K562 (cell line): ENCODE results near the gene SOX12. TPM values are rescaled to one million over a fixed set of nuclear protein-coding genes. Genes with fewer than 3 reads are reported as not detected.

Experiments
- ARNT ChIP-seq, 2 experiments: fragments of 450-650 bp; IDR thresholded peaks; 2 replicates each; pipeline ENCODE4 v1.6.1; 2016; ENCODE audit warnings: mild to moderate bottlenecking in 1 of 2
- ATF1 ChIP-seq, 2 experiments: fragments of 450-650 bp in 1 of 2; IDR thresholded peaks; 2 replicates each; pipeline ENCODE4 v1.6.1; 2016; ENCODE audit warnings: missing compliant biosample characterization in 1 of 2, missing genetic modification characterization in 1 of 2
- CBFB ChIP-seq: sonication (generic); formaldehyde crosslinking; IDR thresholded peaks from 2 replicates; pipeline ENCODE4 v1.4.0; 2020; ENCODE audit warnings: mild to moderate bottlenecking, missing genetic modification reagents
- CEBPB ChIP-seq: fragments of 450-650 bp; IDR thresholded peaks from 2 replicates; pipeline ENCODE4 v1.6.1; 2016; ENCODE audit warnings: missing genetic modification characterization, missing compliant biosample characterization
- EGR1 ChIP-seq: fragments of 450-650 bp; conservative IDR thresholded peaks from 2 replicates; pipeline ENCODE4 v1.6.1; 2017; ENCODE audit warnings: mild to moderate bottlenecking
- LEF1 ChIP-seq: fragments of 450-650 bp; IDR thresholded peaks from 2 replicates; pipeline ENCODE4 v1.6.1; 2016; ENCODE audit warnings: mild to moderate bottlenecking
- MITF ChIP-seq: IDR thresholded peaks from 2 replicates; pipeline ENCODE4 v1.6.1; 2014; ENCODE audit warnings: antibody characterized with exemption
- MYNN ChIP-seq, 2 experiments: sonication (generic); formaldehyde crosslinking in 1 of 2; IDR thresholded peaks; 2 replicates each; pipeline versions ENCODE4 v1.5.0 to v1.6.1; 2016 to 2020; ENCODE audit warnings: antibody characterized with exemption in 1 of 2, missing genetic modification reagents in 1 of 2
- NCOA4 ChIP-seq: fragments of 450-650 bp; IDR thresholded peaks from 2 replicates; pipeline ENCODE4 v1.6.1; 2018; ENCODE audit warnings: mild to moderate bottlenecking; ENCODE audit not compliant: partially characterized antibody
- NFE2 ChIP-seq: IDR thresholded peaks from 2 replicates; pipeline ENCODE4 v1.6.1; 2014; ENCODE audit warnings: antibody characterized with exemption, low read depth
- POLR2G ChIP-seq: fragments of 200-400 bp; formaldehyde crosslinking; IDR thresholded peaks from 2 replicates; pipeline ENCODE4 v1.6.1; 2017; ENCODE audit warnings: low read depth, mild to moderate bottlenecking, antibody characterized with exemption, low read length, moderate library complexity
- RBM14 ChIP-seq: fragments of 200-400 bp; formaldehyde crosslinking; IDR thresholded peaks from 2 replicates; pipeline ENCODE4 v1.6.1; 2018; ENCODE audit warnings: low read depth, mild to moderate bottlenecking, low read length, moderate library complexity, borderline replicate concordance; ENCODE audit not compliant: insufficient read depth
- RHOXF2B ChIP-seq: fragments of 250-450 bp; sonication (Bioruptor Pico); conservative IDR thresholded peaks from 2 replicates; pipeline ENCODE4 v1.5.1; 2021
- RUNX1 ChIP-seq: sonication (generic); IDR thresholded peaks from 2 replicates; pipeline ENCODE4 v1.6.1; 2016; ENCODE audit warnings: antibody characterized with exemption, low read depth
- ZBTB7A ChIP-seq: IDR thresholded peaks from 2 replicates; pipeline ENCODE4 v1.6.1; 2011; ENCODE audit warnings: low read depth, mild to moderate bottlenecking, low read length, moderate library complexity, borderline replicate concordance; ENCODE audit not compliant: control insufficient read depth
- ZNF165 ChIP-seq: fragments of 250-450 bp; sonication (Bioruptor Pico); IDR thresholded peaks from 2 replicates; pipeline ENCODE4 v1.4.0; 2020; ENCODE audit warnings: borderline replicate concordance
- polyA plus RNA-seq, 8 experiments: library from polyadenylated mRNA; depleted of rRNA in 4 of 8; stranded (reverse) in 5 of 8; unstranded in 3 of 8; fragments of >200 nt; fragmentation: Nextera tagmentation in 2 of 8; fragmentation: Illumina TruSeq in 1 of 8; extraction: Ambion mirVana in 2 of 8; extraction: Trizol in 1 of 8; gene quantifications; 2 replicates each; pipeline versions ENCODE4 v1.2.1 to v1.2.3, GENCODE V29; 2011 to 2014; ENCODE audit warnings: inconsistent platforms in 1 of 8, missing spikeins in 1 of 8
- total RNA-seq, 7 experiments: library from RNA; depleted of rRNA in 6 of 7; stranded (reverse); fragments of >200 nt in 6 of 7; fragmentation: Illumina TruSeq in 2 of 7; extraction: Trizol in 2 of 7; gene quantifications; 2 replicates each; pipeline versions ENCODE4 v1.2.1 to v1.2.3, GENCODE V29; 2011 to 2021; ENCODE audit warnings: low replicate concordance in 1 of 7
- TF ChIP-seq, protein P1 (sequence below): fragments of 450-650 bp; IDR thresholded peaks from 2 replicates; pipeline ENCODE4 v1.6.1; 2017; ENCODE audit warnings: mild to moderate bottlenecking, moderate library complexity
- TF ChIP-seq, protein P2 (sequence below): fragments of 450-650 bp; IDR thresholded peaks from 2 replicates; pipeline ENCODE4 v1.6.1; 2018; ENCODE audit not compliant: partially characterized antibody
- TF ChIP-seq, protein P3 (sequence below): sonication (generic); formaldehyde crosslinking; IDR thresholded peaks from 2 replicates; pipeline ENCODE4 v1.8.0; 2022; ENCODE audit warnings: mild to moderate bottlenecking, missing genetic modification reagents

SOX12 gene
- total and polyA plus RNA-seq, 9 of the 15 experiments (the other 6 are each of a cell fraction or from before 2014, with no cell fraction given) = 0.42 to 26.3 (median 2.6) TPM

DNA sequence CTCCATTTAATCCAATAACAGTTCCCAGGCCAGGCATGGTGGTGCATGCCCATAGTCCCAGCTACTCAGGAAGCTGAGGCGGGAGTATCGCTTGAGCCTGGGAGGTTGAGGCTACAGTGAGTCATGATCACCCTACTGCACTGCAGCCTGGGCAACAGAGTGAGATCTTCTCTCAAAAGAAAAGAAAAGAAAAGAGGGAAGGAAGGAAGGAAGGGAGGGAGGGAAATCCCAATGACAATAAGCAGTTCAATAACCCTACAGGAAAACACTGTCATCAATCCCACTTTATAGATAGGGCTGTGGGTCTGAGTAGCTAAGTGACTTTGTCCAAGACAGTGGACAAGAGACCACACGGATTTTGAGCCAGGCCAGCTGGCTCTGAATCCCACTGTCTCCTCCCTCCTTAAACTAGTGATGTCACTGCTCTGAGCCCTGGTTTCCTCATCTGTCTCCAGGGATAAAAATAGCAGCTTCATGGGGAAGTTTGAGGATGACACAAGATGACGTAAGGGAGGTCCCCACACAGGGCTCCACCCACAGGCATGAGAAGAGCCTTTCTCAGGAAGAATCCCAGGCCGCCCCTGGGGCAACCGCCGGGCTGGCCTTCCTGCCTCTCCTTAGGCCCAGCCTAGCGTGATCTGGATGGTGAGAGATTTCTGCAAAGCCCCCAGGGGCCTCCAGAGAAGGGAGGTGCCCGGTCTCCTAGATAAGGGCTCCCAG is 48.0 kb downstream of the SOX12 start (continued):
- no peak for TF ChIP-seq MITF
- TF ChIP-seq CBFB (CRISPR knock-in tag) = no peak
- TF ChIP-seq, protein P1, sequence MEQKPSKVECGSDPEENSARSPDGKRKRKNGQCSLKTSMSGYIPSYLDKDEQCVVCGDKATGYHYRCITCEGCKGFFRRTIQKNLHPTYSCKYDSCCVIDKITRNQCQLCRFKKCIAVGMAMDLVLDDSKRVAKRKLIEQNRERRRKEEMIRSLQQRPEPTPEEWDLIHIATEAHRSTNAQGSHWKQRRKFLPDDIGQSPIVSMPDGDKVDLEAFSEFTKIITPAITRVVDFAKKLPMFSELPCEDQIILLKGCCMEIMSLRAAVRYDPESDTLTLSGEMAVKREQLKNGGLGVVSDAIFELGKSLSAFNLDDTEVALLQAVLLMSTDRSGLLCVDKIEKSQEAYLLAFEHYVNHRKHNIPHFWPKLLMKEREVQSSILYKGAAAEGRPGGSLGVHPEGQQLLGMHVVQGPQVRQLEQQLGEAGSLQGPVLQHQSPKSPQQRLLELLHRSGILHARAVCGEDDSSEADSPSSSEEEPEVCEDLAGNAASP = no peak
- 0 out of 2 replicates have a peak, but pooled peaks have one; percentile 41 for TF ChIP-seq LEF1
- TF ChIP-seq ZNF165 = no peak
- no peak for TF ChIP-seq RUNX1
- TF ChIP-seq NFE2 = peak; percentile 31; the same call in 1 of the 2 replicates
- no peak for TF ChIP-seq RBM14
- TF ChIP-seq RHOXF2B (CRISPR knock-in tag) = no peak
- no peak for TF ChIP-seq NCOA4
- no peak for TF ChIP-seq ATF1 (CRISPR knock-in tag; IDR thresholded peaks at IDR 0.05)
- TF ChIP-seq ATF1 (tag; IDR thresholded peaks at IDR 0.05) = peak; percentile 97
- peak; percentile 55; the same call in 1 of the 2 replicates for TF ChIP-seq CEBPB (tag)
- peak; percentile 92 for TF ChIP-seq ZBTB7A
- TF ChIP-seq, protein P2, sequence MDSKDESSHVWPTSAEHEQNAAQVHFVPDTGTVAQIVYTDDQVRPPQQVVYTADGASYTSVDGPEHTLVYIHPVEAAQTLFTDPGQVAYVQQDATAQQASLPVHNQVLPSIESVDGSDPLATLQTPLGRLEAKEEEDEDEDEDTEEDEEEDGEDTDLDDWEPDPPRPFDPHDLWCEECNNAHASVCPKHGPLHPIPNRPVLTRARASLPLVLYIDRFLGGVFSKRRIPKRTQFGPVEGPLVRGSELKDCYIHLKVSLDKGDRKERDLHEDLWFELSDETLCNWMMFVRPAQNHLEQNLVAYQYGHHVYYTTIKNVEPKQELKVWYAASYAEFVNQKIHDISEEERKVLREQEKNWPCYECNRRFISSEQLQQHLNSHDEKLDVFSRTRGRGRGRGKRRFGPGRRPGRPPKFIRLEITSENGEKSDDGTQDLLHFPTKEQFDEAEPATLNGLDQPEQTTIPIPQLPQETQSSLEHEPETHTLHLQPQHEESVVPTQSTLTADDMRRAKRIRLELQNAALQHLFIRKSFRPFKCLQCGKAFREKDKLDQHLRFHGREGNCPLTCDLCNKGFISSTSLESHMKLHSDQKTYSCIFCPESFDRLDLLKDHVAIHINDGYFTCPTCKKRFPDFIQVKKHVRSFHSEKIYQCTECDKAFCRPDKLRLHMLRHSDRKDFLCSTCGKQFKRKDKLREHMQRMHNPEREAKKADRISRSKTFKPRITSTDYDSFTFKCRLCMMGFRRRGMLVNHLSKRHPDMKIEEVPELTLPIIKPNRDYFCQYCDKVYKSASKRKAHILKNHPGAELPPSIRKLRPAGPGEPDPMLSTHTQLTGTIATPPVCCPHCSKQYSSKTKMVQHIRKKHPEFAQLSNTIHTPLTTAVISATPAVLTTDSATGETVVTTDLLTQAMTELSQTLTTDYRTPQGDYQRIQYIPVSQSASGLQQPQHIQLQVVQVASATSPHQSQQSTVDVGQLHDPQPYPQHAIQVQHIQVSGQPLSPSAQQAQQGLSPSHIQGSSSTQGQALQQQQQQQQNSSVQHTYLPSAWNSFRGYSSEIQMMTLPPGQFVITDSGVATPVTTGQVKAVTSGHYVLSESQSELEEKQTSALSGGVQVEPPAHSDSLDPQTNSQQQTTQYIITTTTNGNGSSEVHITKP = peak; percentile 6
- TF ChIP-seq, protein P3, sequence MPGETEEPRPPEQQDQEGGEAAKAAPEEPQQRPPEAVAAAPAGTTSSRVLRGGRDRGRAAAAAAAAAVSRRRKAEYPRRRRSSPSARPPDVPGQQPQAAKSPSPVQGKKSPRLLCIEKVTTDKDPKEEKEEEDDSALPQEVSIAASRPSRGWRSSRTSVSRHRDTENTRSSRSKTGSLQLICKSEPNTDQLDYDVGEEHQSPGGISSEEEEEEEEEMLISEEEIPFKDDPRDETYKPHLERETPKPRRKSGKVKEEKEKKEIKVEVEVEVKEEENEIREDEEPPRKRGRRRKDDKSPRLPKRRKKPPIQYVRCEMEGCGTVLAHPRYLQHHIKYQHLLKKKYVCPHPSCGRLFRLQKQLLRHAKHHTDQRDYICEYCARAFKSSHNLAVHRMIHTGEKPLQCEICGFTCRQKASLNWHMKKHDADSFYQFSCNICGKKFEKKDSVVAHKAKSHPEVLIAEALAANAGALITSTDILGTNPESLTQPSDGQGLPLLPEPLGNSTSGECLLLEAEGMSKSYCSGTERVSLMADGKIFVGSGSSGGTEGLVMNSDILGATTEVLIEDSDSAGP (CRISPR knock-in tag) = 0 out of 2 replicates have a peak, but pooled peaks have one; percentile 12
- TF ChIP-seq EGR1 = 0 out of 2 replicates have a peak, but pooled peaks have one; percentile 13
- peak; percentile 59; the same call in 1 of the 2 replicates for TF ChIP-seq POLR2G
- peak; percentile 72 for TF ChIP-seq MYNN (IDR thresholded peaks at IDR 0.05)
- no peak for TF ChIP-seq MYNN (CRISPR knock-in tag; IDR thresholded peaks at IDR 0.05)
- peak in 1 of 2 experiments; percentile 20; a peak in 2 of 4 replicates for TF ChIP-seq ARNT (IDR thresholded peaks at IDR 0.05)
